GM18868 (cell line): Measurements from ENCODE around the gene PDE4B.
"Not testable (repeated sequence)": the region's sequence is repeated elsewhere in the genome, so short reads cannot be mapped to it uniquely, and the experiment has no call there.

Experiments
- ATAC-seq: cut with Tn5 transposase; IDR thresholded peaks from one replicate; pipeline ENCODE4 v1.9.1; 2021; ENCODE audit warnings: mild to moderate bottlenecking, moderate library complexity; ENCODE audit not compliant: unreplicated experiment

PDE4B gene

DNA sequence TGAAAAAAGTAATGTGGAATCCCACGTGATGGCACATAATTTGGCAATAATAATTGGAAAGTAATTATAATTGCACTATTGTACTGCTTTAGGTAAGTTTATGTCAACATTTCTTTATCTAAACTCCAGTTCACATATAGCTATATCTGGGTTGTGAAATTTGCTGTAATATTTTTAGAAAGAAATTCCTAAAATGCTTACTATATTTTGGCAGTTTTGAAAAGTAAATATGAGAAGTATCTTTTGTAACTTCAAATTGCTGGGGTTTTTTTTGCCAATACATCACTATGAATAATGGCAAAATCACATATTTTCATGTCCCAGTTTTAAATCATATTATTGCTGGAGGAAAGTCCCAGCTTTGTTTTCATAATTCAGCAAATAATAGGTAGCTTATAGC is 197.5 kb downstream of the PDE4B start:
- no peak for ATAC-seq

DNA sequence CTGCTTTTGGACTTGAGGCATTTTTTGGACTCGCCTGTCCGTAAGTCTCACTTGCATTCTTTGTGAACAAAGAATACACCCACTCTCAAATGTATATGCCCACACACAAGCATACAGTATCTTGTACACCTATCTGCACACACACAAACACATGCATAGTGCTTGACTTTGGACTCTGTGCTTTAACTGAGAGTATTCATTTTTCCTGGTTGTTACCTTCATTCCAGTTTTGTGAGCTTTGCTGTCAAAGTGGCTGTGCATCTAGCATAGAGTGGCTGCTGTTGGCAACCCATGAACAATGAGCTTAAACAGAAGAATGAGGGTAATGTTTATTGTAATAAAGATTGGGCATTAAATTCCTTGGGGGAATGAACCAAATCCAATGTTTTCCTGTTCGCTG is 199.0 kb downstream of the PDE4B start:
- no peak for ATAC-seq

- ATAC-seq: no peak
These were observed 199.6 kb downstream of the PDE4B start for GRCh38 chr1:65992165-65992821.

GRCh38 chr1:65992831-65993271 is 200.2 kb downstream of the PDE4B start:
- no peak for ATAC-seq

DNA sequence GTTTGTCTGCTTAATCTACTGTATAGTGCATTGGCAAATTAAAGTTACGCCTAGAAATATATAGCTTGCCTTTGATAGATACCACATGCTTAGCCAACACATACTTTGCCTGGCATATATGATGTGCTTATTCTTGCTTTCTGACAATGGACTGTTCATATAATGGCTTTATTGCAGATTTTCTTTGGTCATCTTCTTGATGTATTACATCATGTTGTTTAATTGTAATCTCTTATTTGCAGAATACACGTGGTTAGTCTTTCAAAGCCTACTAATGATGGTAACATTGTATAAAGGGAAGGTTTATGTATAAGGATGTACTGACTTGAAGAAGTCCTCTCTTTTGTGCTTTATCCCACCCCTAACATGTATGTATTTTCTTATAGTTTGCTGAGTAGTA is 201.5 kb downstream of the PDE4B start:
- no peak for ATAC-seq

DNA sequence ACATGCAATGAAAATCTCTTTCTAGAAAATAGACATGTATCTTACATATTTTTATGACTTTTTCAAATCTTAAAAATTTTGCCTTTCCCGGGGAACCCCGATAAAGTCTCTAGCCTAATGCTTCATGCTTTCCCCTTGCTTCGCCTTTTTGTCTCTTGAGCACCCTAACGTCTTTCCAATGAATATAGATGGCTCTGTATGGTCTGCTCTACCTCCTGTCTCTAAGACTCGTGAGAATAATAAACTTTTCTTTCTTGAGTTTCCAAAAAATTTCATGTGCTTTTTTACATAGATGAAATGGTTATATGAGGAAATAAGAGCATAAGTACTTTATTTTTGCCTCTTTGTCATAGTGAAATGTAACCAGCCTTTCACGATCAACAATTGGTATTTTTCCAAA is 202.6 kb downstream of the PDE4B start:
- ATAC-seq: no peak

DNA sequence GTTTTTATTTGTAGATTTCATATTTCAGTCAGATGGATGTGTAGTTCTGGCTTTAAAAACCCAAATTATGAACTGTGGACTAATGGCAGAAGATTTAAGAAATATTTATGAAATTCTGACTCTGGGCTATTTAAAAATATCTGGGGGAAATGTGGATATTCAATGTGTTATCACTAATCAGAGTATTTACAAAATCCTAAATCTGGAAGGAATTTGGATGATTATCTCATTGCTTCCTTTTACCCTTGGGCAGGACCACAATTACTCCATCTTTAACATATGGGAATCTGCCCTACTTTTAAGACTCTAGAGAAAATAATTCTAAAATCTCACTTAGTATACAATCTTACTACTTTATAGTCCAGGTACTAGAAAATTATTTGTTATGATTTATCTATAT is 203.2 kb downstream of the PDE4B start:
- no peak for ATAC-seq

GRCh38 chr1:65997693-65998092 is 205.0 kb downstream of the PDE4B start:
- ATAC-seq: no peak

GRCh38 chr1:65998763-65999583 is 206.3 kb downstream of the PDE4B start:
- ATAC-seq: no peak

DNA sequence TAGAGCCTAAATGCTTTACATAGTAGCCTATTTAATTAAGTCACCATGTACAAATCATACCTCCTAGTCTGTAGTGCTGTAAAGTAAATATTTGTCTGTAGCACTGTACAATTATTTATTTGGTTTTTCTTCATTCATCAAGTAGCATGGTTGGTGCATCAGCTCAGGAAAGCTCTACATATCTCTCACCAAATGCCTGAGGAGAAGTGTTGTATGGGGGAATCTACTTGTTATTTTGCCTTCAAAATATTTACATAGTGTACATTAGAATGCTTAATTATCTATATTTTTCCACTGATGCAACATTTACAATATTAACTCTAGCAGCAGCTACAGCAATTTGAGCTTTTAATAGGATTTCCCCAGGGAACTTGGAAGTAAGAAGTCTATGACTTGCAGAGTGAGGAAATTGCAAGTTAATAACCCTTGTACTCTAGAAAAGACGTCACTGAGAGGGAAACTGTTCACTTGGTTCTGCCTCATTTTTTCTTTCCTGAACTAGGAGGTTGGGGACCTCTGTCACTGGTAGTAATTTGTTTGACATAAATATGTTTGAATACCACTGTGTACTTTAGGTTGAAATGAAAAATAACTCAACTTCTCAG is 207.4 kb downstream of the PDE4B start:
- ATAC-seq: no peak

DNA sequence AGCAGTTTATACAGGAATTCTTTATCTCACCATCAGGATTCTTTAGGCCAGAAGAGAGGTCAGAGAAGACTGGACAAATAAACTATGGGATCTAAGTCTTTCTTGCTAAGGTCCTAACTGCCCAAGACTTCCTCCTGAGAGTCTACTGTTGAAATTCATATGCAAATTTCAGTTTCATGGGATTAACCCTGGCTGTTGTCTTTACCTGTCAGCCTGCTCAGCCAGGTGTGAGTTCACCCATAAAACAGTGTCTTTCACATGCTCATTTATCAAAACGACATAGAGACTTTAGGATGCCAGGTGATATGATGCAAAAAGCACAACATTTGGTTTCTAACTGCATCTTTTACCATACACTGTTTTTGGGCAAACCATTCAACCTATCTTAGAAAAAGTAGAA is 211.0 kb downstream of the PDE4B start:
- ATAC-seq: no peak

DNA sequence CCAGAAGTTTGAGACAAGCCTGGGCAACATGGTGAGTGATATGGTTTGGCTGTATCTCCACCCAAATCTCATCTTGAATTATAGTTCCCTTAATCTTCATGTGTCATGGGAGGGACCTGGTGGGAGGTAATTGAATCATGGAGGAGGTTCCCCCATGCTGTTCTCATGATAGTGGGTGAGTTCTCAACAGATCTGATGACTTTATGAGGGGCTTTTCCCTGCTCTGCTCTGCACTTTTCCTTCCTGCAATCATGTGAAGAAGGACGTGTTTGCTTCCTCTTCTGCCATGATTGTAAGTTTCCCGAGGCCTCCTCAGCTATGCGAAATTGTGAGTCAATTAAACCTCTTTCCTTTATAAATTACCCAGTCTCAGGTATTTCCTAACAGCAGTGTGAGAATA is 213.8 kb downstream of the PDE4B start:
- not testable (repeated sequence) for ATAC-seq

GRCh38 chr1:66012106-66012784 is 219.6 kb downstream of the PDE4B start:
- ATAC-seq: no peak

GRCh38 chr1:66013371-66013770 is 220.7 kb downstream of the PDE4B start:
- no peak for ATAC-seq

GRCh38 chr1:66022904-66023620 is 230.4 kb downstream of the PDE4B start:
- ATAC-seq: no peak

- no peak for ATAC-seq
These were observed 232.5 kb downstream of the PDE4B start for GRCh38 chr1:66025188-66025587.

- no peak for ATAC-seq
These were observed 235.3 kb downstream of the PDE4B start for GRCh38 chr1:66028035-66028434.

- ATAC-seq: no peak
These were observed 241.1 kb downstream of the PDE4B start for GRCh38 chr1:66033781-66034180.

DNA sequence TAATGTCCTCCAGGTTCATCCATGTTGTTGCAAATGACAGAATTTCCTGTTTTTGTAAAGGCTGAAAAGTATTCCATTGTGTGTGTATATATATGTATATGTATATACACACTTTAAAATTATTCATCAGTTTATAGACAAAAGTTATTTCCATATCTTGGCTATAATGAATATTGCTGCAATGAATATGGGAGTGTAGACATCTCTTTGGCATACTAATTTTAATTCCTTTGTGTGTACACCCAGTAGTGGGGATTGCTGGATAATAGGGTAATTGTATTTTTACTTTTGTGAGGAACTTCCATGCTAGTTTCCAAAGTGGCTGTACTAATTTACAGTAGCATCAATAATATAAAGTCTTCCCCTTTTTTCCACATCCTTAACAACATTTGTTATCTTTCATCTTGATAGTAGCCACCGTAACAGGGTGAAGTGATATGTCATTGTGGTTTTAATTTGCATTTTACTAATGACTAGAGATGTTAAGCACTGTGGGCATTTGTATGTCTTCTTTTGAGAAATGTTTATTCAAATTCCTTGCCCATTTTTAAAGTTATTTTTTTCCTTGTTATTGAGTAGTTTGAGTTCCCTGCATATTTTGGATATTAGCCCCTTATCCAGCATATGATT is 243.0 kb downstream of the PDE4B start:
- ATAC-seq: no peak

DNA sequence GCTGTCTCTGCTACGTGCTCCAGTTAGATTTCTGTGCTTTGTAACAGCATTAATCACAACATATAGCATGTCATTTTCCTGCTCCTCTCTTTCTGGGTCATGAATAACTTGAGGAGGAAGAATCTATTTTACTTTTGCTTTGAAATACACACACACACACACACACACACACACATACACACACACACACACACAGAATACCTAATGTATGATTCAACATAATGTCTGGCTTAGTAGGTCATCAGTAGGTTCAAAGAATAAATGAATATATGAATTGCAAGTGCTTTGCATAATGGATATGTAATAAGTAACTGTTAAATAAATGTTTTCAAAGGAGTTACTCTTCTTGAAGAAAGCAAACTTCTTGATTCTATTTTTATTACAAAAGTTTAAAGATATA is 249.0 kb downstream of the PDE4B start:
- no peak for ATAC-seq
